Measurements from ENCODE around the gene OPCML. TPM values are rescaled to one million over a fixed set of nuclear protein-coding genes. Genes with fewer than 3 reads are reported as not detected.

The OPCML gene
- total RNA-seq, 1 experiment from 2014 or later = 0.94 TPM

DNA sequence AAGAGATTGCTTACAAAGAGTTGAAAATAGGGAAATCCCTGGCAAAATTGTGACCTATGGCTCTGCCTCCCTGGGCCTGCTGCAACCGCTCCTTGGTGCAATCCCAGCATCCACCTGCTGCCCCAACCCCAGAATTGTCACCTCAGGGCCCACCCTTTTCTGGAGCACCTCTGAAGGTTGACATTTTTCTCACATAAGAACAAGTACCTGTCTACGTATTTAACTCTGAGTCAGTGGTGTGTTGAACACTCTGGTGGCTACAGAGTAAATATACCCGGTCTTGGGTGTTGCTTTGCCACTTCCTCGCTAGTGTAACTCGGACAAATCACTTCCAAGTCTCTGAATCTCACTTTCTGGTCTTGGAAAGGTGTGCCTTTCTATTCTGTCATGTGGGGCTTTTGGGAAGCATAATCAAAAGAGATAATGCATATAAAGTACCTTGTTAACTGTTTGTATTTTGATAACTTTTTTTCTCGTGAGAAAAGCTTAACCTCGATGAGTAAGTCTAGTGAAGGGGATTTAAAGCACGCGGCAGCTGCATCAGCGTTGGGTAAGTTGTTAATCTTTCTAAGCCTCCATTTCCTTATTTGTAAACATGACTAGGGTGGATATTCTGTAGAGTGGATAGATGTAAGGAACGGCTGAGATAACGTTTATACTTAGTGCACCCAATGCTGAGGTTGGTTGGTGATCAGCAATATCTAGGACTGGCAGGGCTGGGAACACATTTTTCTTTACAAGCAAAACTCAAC, 881.2 kb downstream of the OPCML start:
- DNase-seq = no peak
- H3K4ac ChIP-seq (ENCODE audit: low read depth, low read length) = no peak overlapping the region
- no peak overlapping the region for H3K9ac ChIP-seq (ENCODE audit: extremely low read depth, insufficient read length, low read length)
- no peak overlapping the region for H2BK15ac ChIP-seq (ENCODE audit: low read depth, low read length)
- no peak overlapping the region for H4K5ac ChIP-seq (ENCODE audit: insufficient read length, low read depth, low read length)
- H3K4me1 ChIP-seq (ENCODE audit: insufficient read depth, low read length) = no peaks in the 10 kb centered on the region
- H2BK20ac ChIP-seq (ENCODE audit: low read depth, low read length, poor library complexity, severe bottlenecking) = no peak overlapping the region
- H3K14ac ChIP-seq (ENCODE audit: insufficient read depth, low read length) = no peak overlapping the region
- H3K9me3 ChIP-seq (ENCODE audit: control insufficient read depth, low read depth, low read length) = no peaks in the 10 kb centered on the region
- TF ChIP-seq, protein P1, sequence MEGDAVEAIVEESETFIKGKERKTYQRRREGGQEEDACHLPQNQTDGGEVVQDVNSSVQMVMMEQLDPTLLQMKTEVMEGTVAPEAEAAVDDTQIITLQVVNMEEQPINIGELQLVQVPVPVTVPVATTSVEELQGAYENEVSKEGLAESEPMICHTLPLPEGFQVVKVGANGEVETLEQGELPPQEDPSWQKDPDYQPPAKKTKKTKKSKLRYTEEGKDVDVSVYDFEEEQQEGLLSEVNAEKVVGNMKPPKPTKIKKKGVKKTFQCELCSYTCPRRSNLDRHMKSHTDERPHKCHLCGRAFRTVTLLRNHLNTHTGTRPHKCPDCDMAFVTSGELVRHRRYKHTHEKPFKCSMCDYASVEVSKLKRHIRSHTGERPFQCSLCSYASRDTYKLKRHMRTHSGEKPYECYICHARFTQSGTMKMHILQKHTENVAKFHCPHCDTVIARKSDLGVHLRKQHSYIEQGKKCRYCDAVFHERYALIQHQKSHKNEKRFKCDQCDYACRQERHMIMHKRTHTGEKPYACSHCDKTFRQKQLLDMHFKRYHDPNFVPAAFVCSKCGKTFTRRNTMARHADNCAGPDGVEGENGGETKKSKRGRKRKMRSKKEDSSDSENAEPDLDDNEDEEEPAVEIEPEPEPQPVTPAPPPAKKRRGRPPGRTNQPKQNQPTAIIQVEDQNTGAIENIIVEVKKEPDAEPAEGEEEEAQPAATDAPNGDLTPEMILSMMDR (conservative IDR thresholded peaks at IDR 0.05) = no peak
- no peak overlapping the region for H2BK5ac ChIP-seq (ENCODE audit: insufficient read length, low read length)
- no peak overlapping the region for H3K27ac Mint-ChIP-seq
- no peak overlapping the region for H3K18ac ChIP-seq (ENCODE audit: insufficient read length, low read depth, low read length)
- H3K56ac ChIP-seq (ENCODE audit: insufficient read length, low read depth, low read length) = no peak overlapping the region
- no peak overlapping the region for H4K91ac ChIP-seq (ENCODE audit: insufficient read length, low read depth, low read length)
- H3K27me3 Mint-ChIP-seq (ENCODE audit: low read depth) = peaks cover 4% of the 10 kb centered on the region; the same call in 1 of the 2 replicates
- H2AK5ac ChIP-seq (ENCODE audit: insufficient read length, low read length) = no peak overlapping the region
- H2AFZ ChIP-seq (ENCODE audit: low read length) = no peak overlapping the region
- H3K79me1 ChIP-seq (ENCODE audit: insufficient read depth, low read depth, low read length, poor library complexity, severe bottlenecking) = no peaks in the 10 kb centered on the region
- H3K9me3 Mint-ChIP-seq = peaks cover 0 to 2% of the 10 kb centered on the region in 2 experiments; a peak in 1 of 5 replicates
- H4K8ac ChIP-seq (replicated peaks; ENCODE audit: insufficient read length, low read depth, low read length) = no peak overlapping the region
- H3K4me2 ChIP-seq (ENCODE audit: insufficient read depth, insufficient read length, low read length) = no peak overlapping the region
- H3K4me1 Mint-ChIP-seq = peaks cover 18 to 19% of the 10 kb centered on the region in 2 experiments
- H3K27ac ChIP-seq (ENCODE audit: insufficient read length, low read depth, low read length) = no peak overlapping the region
- WGBS (ENCODE audit: extremely low coverage, insufficient read length, low lambda C conversion rate) = no CpG with 5 or more reads among the region's 12 CpGs
- no peak overlapping the region for H2BK120ac ChIP-seq (ENCODE audit: low read depth, low read length, poor library complexity, severe bottlenecking)
- H3K23me2 ChIP-seq (ENCODE audit: insufficient read length, low read depth, low read length, poor library complexity, severe bottlenecking) = no peaks in the 10 kb centered on the region
- no peak overlapping the region for H2BK12ac ChIP-seq (ENCODE audit: insufficient read length, low read depth, low read length)
- H3T11ph ChIP-seq (ENCODE audit: low read length) = no peak overlapping the region
- H3K4me3 Mint-ChIP-seq = no peak overlapping the region
- H3K36me3 Mint-ChIP-seq (ENCODE audit: insufficient read depth in 1 of 3, low read depth in 3 of 3) = no peaks in the 10 kb centered on the region
- H3K23ac ChIP-seq (ENCODE audit: insufficient read length, low read depth, low read length) = no peak overlapping the region
- H3K27me3 ChIP-seq (ENCODE audit: insufficient read depth, low read length) = no peaks in the 10 kb centered on the region
- H4K20me1 ChIP-seq (ENCODE audit: control insufficient read depth, insufficient read depth, insufficient read length) = no peaks in the 10 kb centered on the region
- H3K79me2 ChIP-seq (ENCODE audit: insufficient read depth, low read length) = no peaks in the 10 kb centered on the region

Data from H9 (cell line).